CMK (cell line): ENCODE results near the gene RXYLT1.

Experiments
- DNase-seq: peaks from one replicate; pipeline ENCODE4 v3.0.0-alpha.2; 2010; ENCODE audit warnings: low read depth

The RXYLT1 gene

GRCh38 chr12:63843254-63843720 lies 63.6 kb downstream of the RXYLT1 start:
- DNase-seq, result no peak

GRCh38 chr12:63843721-63844390 lies 64.1 kb downstream of the RXYLT1 start:
- peak; percentile 43 for DNase-seq

GRCh38 chr12:63844391-63845341 lies 65.0 kb downstream of the RXYLT1 start, which contains the start of gene SRGAP1:
SRGAP1 (plus strand) TSS chr12:63844700; CDS start chr12:63844817, 117 bp downstream.
- DNase-seq, result no peak

GRCh38 chr12:63845726-63846125 lies 66.0 kb downstream of the RXYLT1 start:
- DNase-seq, result no peak

- no peak for DNase-seq
Observed at GRCh38 chr12:63846238-63846967, 66.7 kb downstream of the RXYLT1 start.

GRCh38 chr12:63848450-63848849 lies 68.7 kb downstream of the RXYLT1 start:
- no peak for DNase-seq

GRCh38 chr12:63849106-63849620 lies 69.5 kb downstream of the RXYLT1 start:
- no peak for DNase-seq

GRCh38 chr12:63849641-63850040 lies 69.9 kb downstream of the RXYLT1 start:
- DNase-seq, result no peak

GRCh38 chr12:63853978-63854377 lies 74.3 kb downstream of the RXYLT1 start:
- DNase-seq, result no peak

- DNase-seq, result no peak
Observed at GRCh38 chr12:63855299-63855698, 75.6 kb downstream of the RXYLT1 start.

GRCh38 chr12:63857771-63858670 lies 78.3 kb downstream of the RXYLT1 start:
- no peak for DNase-seq
